HepG2 (cell line): Measurements from ENCODE around the gene MTHFR. TPM values are rescaled to one million over a fixed set of nuclear protein-coding genes. Genes with fewer than 3 reads are reported as not detected.

Experiments
- ARHGAP35 ChIP-seq: sonication (generic); formaldehyde crosslinking; IDR thresholded peaks from 2 replicates; pipeline ENCODE4 v1.9.0; 2022; ENCODE audit warnings: mild to moderate bottlenecking, inconsistent platforms, moderate library complexity, missing genetic modification reagents, borderline replicate concordance
- BCL3 ChIP-seq: sonication (generic); formaldehyde crosslinking; IDR thresholded peaks from 2 replicates; pipeline ENCODE4 v1.5.1; 2020; ENCODE audit warnings: mild to moderate bottlenecking, missing genetic modification reagents, moderate library complexity
- CENPBD1 ChIP-seq: sonication (generic); formaldehyde crosslinking; IDR thresholded peaks from 2 replicates; pipeline ENCODE4 v1.8.0; 2022; ENCODE audit warnings: missing genetic modification reagents, low read depth, mild to moderate bottlenecking, borderline replicate concordance
- EP300 ChIP-seq, 3 experiments: sonication (generic) in 1 of 3; formaldehyde crosslinking in 1 of 3; IDR thresholded peaks; 2 replicates each; pipeline versions ENCODE4 v1.5.1 to v1.6.1; 2011 to 2020; ENCODE audit warnings: low read depth in 2 of 3, low read length in 2 of 3, borderline replicate concordance in 1 of 3, improper control_type of control experiment in 1 of 3, mild to moderate bottlenecking in 1 of 3, missing genetic modification reagents in 1 of 3, moderate library complexity in 1 of 3
- RARA ChIP-seq: IDR thresholded peaks from 2 replicates; pipeline ENCODE4 v1.6.1; 2016; ENCODE audit warnings: missing genetic modification reagents, missing compliant biosample characterization
- RERE ChIP-seq: IDR thresholded peaks from 2 replicates; pipeline ENCODE4 v1.6.1; 2016; ENCODE audit warnings: low read depth, missing genetic modification reagents, missing compliant biosample characterization
- TARDBP ChIP-seq: sonication (generic); formaldehyde crosslinking; IDR thresholded peaks from 2 replicates; pipeline ENCODE4 v1.8.0; 2022; ENCODE audit warnings: mild to moderate bottlenecking, missing genetic modification reagents
- TBX2 ChIP-seq: sonication (generic); formaldehyde crosslinking; IDR thresholded peaks from 2 replicates; pipeline ENCODE4 v1.5.0; 2020; ENCODE audit warnings: missing genetic modification reagents, mild to moderate bottlenecking, borderline replicate concordance
- UBTF ChIP-seq: sonication (generic); formaldehyde crosslinking; IDR thresholded peaks from 2 replicates; pipeline ENCODE4 v1.4.0; 2020; ENCODE audit warnings: mild to moderate bottlenecking, missing genetic modification reagents
- ZFP1 ChIP-seq: IDR thresholded peaks from 2 replicates; pipeline ENCODE4 v1.6.1; 2016
- ZFP36 ChIP-seq: fragments of 150-350 bp; IDR thresholded peaks from 2 replicates; pipeline ENCODE4 v1.6.1; 2018; ENCODE audit warnings: borderline replicate concordance, low read length, low read depth; ENCODE audit not compliant: partially characterized antibody
- ZNF546 ChIP-seq: sonication (generic); formaldehyde crosslinking; conservative IDR thresholded peaks from 2 replicates; pipeline ENCODE4 v1.8.1; 2023; ENCODE audit warnings: mild to moderate bottlenecking, missing genetic modification reagents
- ZNF724P ChIP-seq: sonication (generic); formaldehyde crosslinking; IDR thresholded peaks from 2 replicates; pipeline ENCODE4 v1.8.0; 2022; ENCODE audit warnings: missing genetic modification reagents, borderline replicate concordance
- ZXDC ChIP-seq: sonication (generic); formaldehyde crosslinking; IDR thresholded peaks from 2 replicates; pipeline ENCODE4 v1.5.0; 2020; ENCODE audit warnings: mild to moderate bottlenecking, missing genetic modification reagents
- polyA plus RNA-seq, 8 experiments: library from polyadenylated mRNA; depleted of rRNA in 3 of 8; stranded (reverse) in 7 of 8; unstranded in 1 of 8; fragments of >200 nt; fragmentation: Illumina TruSeq in 4 of 8; extraction: Trizol in 4 of 8; gene quantifications; 2 replicates each; pipeline versions ENCODE4 v1.2.1 to v1.2.3, GENCODE V29; 2011 to 2016; ENCODE audit warnings: low read depth in 4 of 8, missing spikeins in 1 of 8, mixed read lengths in 1 of 8; ENCODE audit not compliant: insufficient read depth in 1 of 8
- total RNA-seq, 5 experiments: library from RNA; depleted of rRNA; stranded (reverse); fragments of >200 nt; fragmentation: Illumina TruSeq; extraction: Trizol; gene quantifications; 2 replicates each; pipeline ENCODE4 v1.2.3, GENCODE V29; 2016; ENCODE audit warnings: low read depth in 1 of 5

Gene MTHFR
- total and polyA plus RNA-seq, 2 of the 13 experiments (the other 11 are each of a cell fraction or from before 2014, with no cell fraction given): 3.8 to 8.2 TPM

- TF ChIP-seq RERE (CRISPR knock-in tag): peak; percentile 69; the same call in 1 of the 2 replicates
- TF ChIP-seq RARA: peak; percentile 95
- peak; percentile 41 for TF ChIP-seq TARDBP (CRISPR knock-in tag)
- TF ChIP-seq TBX2 (CRISPR knock-in tag): peak; percentile 88
- TF ChIP-seq ZNF546 (CRISPR knock-in tag): no peak
- TF ChIP-seq UBTF (CRISPR knock-in tag): peak; percentile 49; the same call in 1 of the 2 replicates
- peak; percentile 96 to 97 for TF ChIP-seq EP300 (IDR thresholded peaks at IDR 0.05; ENCODE audit: low read depth in 2 of 2, low read length in 2 of 2)
- peak; percentile 86; the same call in 1 of the 2 replicates for TF ChIP-seq EP300 (CRISPR knock-in tag; IDR thresholded peaks at IDR 0.05; ENCODE audit: borderline replicate concordance)
- 0 out of 2 replicates have a peak, but pooled peaks have one; percentile 73 for TF ChIP-seq ZFP1 (CRISPR knock-in tag)
- TF ChIP-seq ZNF724P: peak; percentile 66; the same call in 1 of the 2 replicates
- TF ChIP-seq ARHGAP35: no peak; the same call in 1 of the 2 replicates
- TF ChIP-seq ZFP36: no peak
- no peak for TF ChIP-seq ZXDC
- no peak for TF ChIP-seq CENPBD1
- 0 out of 2 replicates have a peak, but pooled peaks have one; percentile 63 for TF ChIP-seq BCL3 (CRISPR knock-in tag)
These were observed 36.6 kb upstream of the MTHFR start (continued) for GRCh38 chr1:11842154-11843041.
